ENCODE measurements around the gene SNX27.
"Not testable (repeated sequence)": the region's sequence is repeated elsewhere in the genome, so short reads cannot be mapped to it uniquely, and the experiment has no call there.

The SNX27 gene

DNA sequence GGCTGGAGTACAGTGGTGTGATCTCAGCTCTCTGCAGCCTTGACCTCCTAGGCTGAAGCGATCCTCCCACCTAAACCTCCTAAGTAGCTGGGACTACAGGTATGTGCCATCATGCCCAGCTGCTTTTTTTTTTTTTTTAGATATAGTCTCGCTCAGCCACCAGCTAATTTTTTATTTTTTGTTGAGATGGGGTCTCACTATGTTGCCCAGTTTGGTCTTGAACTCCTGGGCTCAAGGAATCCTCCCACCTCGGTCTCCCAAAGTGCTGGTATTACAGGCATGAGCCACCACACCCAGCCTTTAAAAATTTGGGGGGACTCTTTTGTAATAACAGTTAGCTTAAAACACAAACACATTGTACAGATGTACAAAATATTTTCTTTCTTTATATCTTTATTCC lies 1.7 kb upstream of the SNX27 start:
- H3K9me3 ChIP-seq (ENCODE audit: control insufficient read depth, low read length) = no peaks in the 10 kb centered on the region
- H3K27me3 ChIP-seq (ENCODE audit: control insufficient read depth, insufficient read depth, low read length) = no peaks in the 10 kb centered on the region
- H3K9ac ChIP-seq (ENCODE audit: low read length) = no peak overlapping the region
- H3K4me1 ChIP-seq (ENCODE audit: control insufficient read depth, insufficient read depth, low read length) = peaks cover 25% of the 10 kb centered on the region
- H3K36me3 ChIP-seq (ENCODE audit: control insufficient read depth, insufficient read depth, low read length) = no peaks in the 10 kb centered on the region
- H3K4me3 ChIP-seq (ENCODE audit: low read length) = no peak overlapping the region

DNA sequence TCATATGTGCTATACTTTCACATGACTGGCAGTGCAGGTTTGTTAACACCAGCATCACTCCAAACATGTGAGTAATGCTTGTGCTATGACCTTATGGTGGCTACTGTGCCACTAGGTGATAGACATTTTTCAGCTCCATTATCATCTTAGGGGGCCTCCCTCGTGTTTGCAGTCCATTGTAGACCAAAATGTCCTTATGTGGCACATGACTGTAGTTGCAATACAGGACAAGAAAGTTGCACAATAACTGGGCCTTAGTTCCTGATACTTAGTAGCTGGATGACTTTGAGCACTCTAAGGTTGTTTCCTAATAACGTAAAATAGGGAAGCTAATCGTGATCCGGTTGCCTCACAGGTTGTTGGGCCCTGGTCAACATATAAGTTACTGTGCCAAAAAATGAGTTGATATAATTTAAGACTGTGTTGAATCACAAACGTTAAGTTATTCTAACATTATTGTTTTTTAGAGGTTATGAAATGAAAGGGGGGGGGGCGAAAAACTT lies 511 bp upstream of the SNX27 start:
- H3K4me1 ChIP-seq (ENCODE audit: control insufficient read depth, insufficient read depth, low read length) = peaks cover 21% of the 10 kb centered on the region
- H3K4me3 ChIP-seq (ENCODE audit: low read length) = no peak overlapping the region

DNA sequence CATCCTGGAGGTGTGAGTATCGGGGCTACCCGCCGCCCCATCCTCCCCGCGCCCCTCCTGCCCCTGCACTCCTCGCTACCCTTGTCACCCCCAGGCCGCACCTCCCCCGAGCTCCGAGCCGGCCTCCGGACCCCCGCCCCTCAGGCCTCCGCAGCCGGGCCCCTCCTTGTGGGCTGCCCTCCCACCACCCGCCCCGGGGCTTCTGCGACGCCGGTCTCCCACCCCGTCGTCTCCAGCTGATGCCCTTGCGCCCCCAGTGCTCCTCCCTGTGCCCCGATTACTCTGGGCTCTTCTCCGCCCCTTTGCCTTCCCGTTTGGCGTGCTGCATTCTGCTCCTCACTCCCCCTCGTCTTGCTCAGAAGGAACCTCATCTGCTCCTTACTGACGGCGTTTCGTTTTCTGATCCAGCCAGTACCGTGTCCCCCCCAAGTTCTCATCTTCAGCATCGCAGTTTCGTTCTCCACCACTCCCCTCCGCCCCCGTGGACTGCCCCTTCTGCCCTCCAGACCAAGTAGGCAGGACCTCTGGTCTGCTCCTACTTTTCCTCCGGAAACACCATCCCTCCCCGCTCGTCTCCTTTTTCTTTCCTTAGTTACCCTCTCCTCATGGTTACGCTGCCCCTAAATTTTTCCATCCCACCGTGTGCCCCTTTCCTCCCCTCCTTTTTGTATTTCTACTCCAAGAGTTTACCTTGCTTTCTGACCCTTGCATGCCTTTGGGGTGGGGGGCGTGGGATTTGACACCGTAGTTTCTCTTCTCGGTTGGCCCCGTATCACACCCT lies 841 bp downstream of the SNX27 start:
- H3K4me1 ChIP-seq (ENCODE audit: control insufficient read depth, insufficient read depth, low read length) = peaks cover 17% of the 10 kb centered on the region
- no peaks in the 10 kb centered on the region for H3K36me3 ChIP-seq (ENCODE audit: control insufficient read depth, insufficient read depth, low read length)
- H3K4me3 ChIP-seq (ENCODE audit: low read length) = peak overlapping the region; percentile 72
- peak overlapping the region; percentile 81 for H3K9ac ChIP-seq (ENCODE audit: low read length)
- no peaks in the 10 kb centered on the region for H3K27me3 ChIP-seq (ENCODE audit: control insufficient read depth, insufficient read depth, low read length)
- no peaks in the 10 kb centered on the region for H3K9me3 ChIP-seq (ENCODE audit: control insufficient read depth, low read length)

More for the DNA sequence above, 511 bp upstream of the SNX27 start:
- no peaks in the 10 kb centered on the region for H3K27me3 ChIP-seq (ENCODE audit: control insufficient read depth, insufficient read depth, low read length)
- no peaks in the 10 kb centered on the region for H3K36me3 ChIP-seq (ENCODE audit: control insufficient read depth, insufficient read depth, low read length)
- H3K9me3 ChIP-seq (ENCODE audit: control insufficient read depth, low read length) = no peaks in the 10 kb centered on the region
- peak overlapping the region; percentile 81 for H3K9ac ChIP-seq (ENCODE audit: low read length)

DNA sequence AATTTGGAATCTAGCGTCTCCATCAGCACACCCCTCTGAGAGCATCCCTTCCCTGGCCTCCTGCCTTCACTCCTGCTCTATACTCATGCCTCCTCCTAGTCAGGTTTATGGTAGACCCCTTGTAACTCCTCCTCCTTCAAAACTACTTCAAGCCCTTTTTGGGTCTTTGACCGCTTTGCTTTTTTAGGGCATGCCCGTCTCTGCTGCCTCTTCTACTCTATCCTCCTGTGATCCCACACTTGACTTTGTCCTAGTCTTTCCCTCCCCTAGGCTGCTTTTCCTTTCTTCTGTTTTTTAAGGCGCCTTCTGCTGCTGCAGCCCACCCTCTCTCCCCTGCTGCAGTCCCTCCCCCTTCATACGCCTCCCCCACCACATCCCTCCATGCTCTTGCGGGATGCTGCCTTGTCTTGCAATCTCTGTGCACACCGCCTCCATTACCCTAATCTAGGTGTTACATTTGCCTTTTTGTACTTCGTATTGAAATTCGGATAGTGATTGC lies 1.5 kb downstream of the SNX27 start:
- Histone ChIP-seq H3K9me3 (ENCODE audit: control insufficient read depth, low read length) (no peaks in the 10 kb centered on the region), H3K36me3 (ENCODE audit: control insufficient read depth, insufficient read depth, low read length) (no peaks in the 10 kb centered on the region), H3K9ac (ENCODE audit: low read length) (peak overlapping the region; percentile 81), H3K4me3 (ENCODE audit: low read length) (peak overlapping the region; percentile 72), H3K27me3 (ENCODE audit: control insufficient read depth, insufficient read depth, low read length) (no peaks in the 10 kb centered on the region), H3K4me1 (ENCODE audit: control insufficient read depth, insufficient read depth, low read length) (peaks cover 22% of the 10 kb centered on the region)

DNA sequence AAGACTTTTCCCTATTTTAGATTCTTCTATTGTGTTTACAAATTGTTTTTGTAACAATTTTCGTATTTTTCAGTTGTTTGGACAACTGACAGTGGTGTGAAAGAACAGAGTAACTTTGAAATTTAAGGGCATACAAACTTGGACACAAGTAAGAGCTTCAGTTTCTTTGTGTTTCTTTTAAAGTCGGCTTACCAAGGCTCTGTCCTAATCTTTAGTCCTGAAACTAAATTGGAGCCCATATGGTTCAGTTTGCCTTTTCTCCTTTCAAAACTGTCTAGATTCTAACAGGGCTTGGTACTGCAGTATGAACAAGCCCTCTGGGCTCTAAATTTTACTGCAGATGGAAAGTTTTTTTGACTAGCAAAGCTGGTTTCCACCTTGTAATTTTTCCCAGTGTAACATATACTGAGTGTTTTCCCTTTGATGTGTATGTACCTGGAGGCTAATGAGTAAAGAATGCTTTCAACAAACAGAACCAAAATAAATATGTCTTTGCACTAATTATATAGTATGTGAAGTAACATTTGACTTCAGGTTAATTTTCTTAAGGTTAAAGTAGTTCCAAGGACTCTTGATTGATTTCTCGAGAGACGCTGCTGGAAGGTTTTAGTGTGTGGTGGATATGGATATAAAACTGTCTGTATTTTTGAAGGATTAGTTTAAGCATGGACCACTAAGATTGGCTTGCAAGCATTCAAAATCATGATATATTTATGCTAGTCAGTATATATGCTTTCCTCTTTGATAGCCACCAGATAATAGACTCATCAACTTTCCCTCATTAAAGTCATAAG lies 4.1 kb downstream of the SNX27 start:
- no peak overlapping the region for H3K4me3 ChIP-seq (ENCODE audit: low read length)
- no peaks in the 10 kb centered on the region for H3K36me3 ChIP-seq (ENCODE audit: control insufficient read depth, insufficient read depth, low read length)
- no peak overlapping the region for H3K9ac ChIP-seq (ENCODE audit: low read length)
- no peaks in the 10 kb centered on the region for H3K9me3 ChIP-seq (ENCODE audit: control insufficient read depth, low read length)
- peaks cover 41% of the 10 kb centered on the region for H3K4me1 ChIP-seq (ENCODE audit: control insufficient read depth, insufficient read depth, low read length)
- no peaks in the 10 kb centered on the region for H3K27me3 ChIP-seq (ENCODE audit: control insufficient read depth, insufficient read depth, low read length)

DNA sequence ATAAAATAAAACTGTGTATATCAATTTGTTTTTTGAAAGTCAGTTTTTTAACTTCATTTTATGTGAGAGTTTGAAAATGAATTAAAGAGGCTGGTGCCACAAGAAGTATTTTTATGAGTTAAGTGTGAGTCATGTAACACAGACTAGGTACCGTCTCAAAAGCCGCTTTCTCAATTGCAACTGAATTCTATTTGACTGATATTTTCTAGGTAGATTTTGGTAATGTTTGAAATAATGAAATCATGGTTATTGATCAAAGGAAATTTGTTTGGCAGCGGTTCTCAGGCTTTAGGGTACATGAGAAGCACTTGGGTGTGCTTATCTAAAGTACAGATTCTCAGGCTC lies 4.6 kb downstream of the SNX27 start:
- H3K4me3 ChIP-seq (ENCODE audit: low read length) = no peak overlapping the region
- peaks cover 43% of the 10 kb centered on the region for H3K4me1 ChIP-seq (ENCODE audit: control insufficient read depth, insufficient read depth, low read length)
- no peaks in the 10 kb centered on the region for H3K36me3 ChIP-seq (ENCODE audit: control insufficient read depth, insufficient read depth, low read length)
- H3K9ac ChIP-seq (ENCODE audit: low read length) = no peak overlapping the region
- H3K9me3 ChIP-seq (ENCODE audit: control insufficient read depth, low read length) = no peaks in the 10 kb centered on the region
- no peaks in the 10 kb centered on the region for H3K27me3 ChIP-seq (ENCODE audit: control insufficient read depth, insufficient read depth, low read length)

DNA sequence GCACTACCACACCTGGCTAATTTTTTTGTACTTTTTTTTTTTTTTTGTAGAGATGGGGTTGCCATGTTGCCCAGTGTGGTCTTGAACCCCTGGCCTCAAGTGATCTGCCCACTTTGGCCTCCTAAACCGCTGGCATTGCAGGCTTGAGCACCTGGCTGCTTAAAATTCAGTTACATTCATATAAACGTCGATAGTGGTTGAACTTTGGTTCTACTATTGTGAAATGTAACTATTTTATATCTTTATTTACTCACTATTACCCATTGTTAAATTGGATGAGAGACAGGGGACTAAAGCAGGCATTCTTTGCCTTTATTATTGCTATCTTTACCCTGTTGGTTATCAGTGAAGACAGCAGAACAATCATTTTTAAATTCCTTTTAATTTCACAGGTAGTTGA lies 6.2 kb downstream of the SNX27 start:
- no peaks in the 10 kb centered on the region for H3K27me3 ChIP-seq (ENCODE audit: control insufficient read depth, insufficient read depth, low read length)
- no peaks in the 10 kb centered on the region for H3K36me3 ChIP-seq (ENCODE audit: control insufficient read depth, insufficient read depth, low read length)
- no peak overlapping the region for H3K4me3 ChIP-seq (ENCODE audit: low read length)
- H3K4me1 ChIP-seq (ENCODE audit: control insufficient read depth, insufficient read depth, low read length) = peaks cover 40% of the 10 kb centered on the region
- no peaks in the 10 kb centered on the region for H3K9me3 ChIP-seq (ENCODE audit: control insufficient read depth, low read length)
- no peak overlapping the region for H3K9ac ChIP-seq (ENCODE audit: low read length)

DNA sequence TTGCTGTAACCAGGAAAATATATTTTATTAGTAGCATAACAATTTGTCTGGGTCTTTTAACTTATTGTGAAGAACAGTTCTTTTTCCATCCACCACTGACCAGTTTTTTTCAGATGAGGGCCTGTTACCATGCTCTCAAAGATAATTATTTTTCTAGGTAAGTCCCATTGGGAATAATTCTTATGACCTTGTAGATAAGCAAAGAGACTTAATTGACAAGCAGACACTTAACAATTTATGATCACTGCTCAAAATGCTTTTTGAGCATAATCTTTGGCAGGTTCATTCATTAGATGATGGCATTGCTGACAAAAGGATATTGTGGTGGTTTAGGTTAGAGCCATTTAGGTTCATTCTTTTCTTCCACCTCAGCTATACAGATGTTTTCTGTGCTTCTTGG lies 6.6 kb downstream of the SNX27 start:
- Histone ChIP-seq H3K4me3 (ENCODE audit: low read length) (no peak overlapping the region), H3K9ac (ENCODE audit: low read length) (no peak overlapping the region), H3K36me3 (ENCODE audit: control insufficient read depth, insufficient read depth, low read length) (no peaks in the 10 kb centered on the region), H3K27me3 (ENCODE audit: control insufficient read depth, insufficient read depth, low read length) (no peaks in the 10 kb centered on the region), H3K4me1 (ENCODE audit: control insufficient read depth, insufficient read depth, low read length) (peaks cover 38% of the 10 kb centered on the region), H3K9me3 (ENCODE audit: control insufficient read depth, low read length) (no peaks in the 10 kb centered on the region)

DNA sequence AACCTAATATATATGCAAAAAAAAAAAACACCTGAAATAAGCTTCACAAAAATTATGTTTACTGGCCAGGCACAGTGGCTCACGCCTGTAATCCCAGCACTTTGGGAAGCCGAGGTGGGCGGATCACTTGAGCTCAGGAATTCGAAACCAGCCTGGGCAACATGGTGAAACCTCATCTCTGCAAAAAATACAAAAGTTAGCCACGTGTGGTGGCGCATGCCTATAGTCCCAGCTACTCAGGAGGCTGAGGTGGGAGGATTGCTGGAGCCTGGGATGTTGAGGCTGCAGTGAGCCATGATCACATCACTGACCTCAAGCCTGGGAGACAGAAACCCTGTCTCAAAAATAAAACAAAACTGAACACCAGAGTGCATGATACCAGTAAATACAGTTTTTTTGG lies 7.1 kb downstream of the SNX27 start:
- not testable (repeated sequence) for H3K9me3 ChIP-seq (ENCODE audit: control insufficient read depth, low read length); H3K4me3 ChIP-seq (ENCODE audit: low read length); H3K9ac ChIP-seq (ENCODE audit: low read length); H3K36me3 ChIP-seq (ENCODE audit: control insufficient read depth, insufficient read depth, low read length); H3K27me3 ChIP-seq (ENCODE audit: control insufficient read depth, insufficient read depth, low read length)
- peaks cover 34% of the 10 kb centered on the region for H3K4me1 ChIP-seq (ENCODE audit: control insufficient read depth, insufficient read depth, low read length)

DNA sequence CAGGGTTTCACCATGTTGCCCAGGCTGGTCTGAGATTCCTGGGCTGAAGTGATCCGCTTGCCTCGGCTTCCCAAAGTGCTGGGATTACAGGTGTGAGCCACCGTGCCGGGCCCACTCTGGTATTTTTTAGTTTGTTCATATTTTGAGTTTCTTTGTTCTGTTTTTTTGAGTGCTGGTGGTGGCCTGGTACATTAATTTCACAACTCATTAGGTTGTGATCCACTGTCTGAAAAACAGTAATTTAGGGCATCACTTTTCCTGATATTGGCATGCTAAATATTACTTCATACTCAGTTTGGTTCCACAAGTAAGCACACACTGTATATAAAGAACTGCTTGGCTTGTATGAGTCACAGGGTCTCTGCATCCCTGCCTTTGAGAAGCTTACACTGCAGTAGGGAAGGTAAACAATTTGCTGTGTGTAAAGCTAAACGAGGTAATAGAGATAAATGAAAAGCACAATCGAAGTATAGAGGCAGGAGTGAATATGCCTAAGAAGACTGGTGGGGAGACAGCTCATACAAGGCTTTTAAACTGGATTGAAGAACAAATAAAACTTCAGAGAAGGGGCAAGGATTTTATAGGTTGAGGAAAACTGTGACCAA lies 7.7 kb downstream of the SNX27 start:
- no peaks in the 10 kb centered on the region for H3K27me3 ChIP-seq (ENCODE audit: control insufficient read depth, insufficient read depth, low read length)
- no peaks in the 10 kb centered on the region for H3K9me3 ChIP-seq (ENCODE audit: control insufficient read depth, low read length)
- peak overlapping the region; percentile 1 for H3K9ac ChIP-seq (ENCODE audit: low read length)
- peaks cover 34% of the 10 kb centered on the region for H3K4me1 ChIP-seq (ENCODE audit: control insufficient read depth, insufficient read depth, low read length)
- H3K36me3 ChIP-seq (ENCODE audit: control insufficient read depth, insufficient read depth, low read length) = no peaks in the 10 kb centered on the region
- H3K4me3 ChIP-seq (ENCODE audit: low read length) = no peak overlapping the region

DNA sequence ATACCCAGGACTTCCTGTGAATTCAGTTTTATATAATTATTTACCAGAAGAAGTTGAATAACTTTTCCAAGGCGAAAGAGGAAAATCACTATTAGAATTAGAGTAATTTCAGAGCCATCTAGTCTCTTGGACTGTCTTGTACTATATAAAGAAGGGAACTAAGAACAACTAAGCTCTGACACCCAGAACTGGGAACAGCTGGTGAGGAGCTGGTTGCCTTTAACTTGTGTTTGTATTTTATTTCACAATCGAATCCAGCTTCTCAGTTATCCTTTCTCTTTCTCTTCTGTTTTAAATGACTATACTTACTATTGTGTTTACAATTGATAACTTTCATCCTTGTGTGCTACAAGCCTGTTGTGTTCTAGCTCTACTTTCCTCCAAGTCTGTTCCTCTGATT lies 8.4 kb downstream of the SNX27 start:
- Histone ChIP-seq H3K36me3 (ENCODE audit: control insufficient read depth, insufficient read depth, low read length) (no peaks in the 10 kb centered on the region), H3K4me1 (ENCODE audit: control insufficient read depth, insufficient read depth, low read length) (peaks cover 34% of the 10 kb centered on the region), H3K9me3 (ENCODE audit: control insufficient read depth, low read length) (no peaks in the 10 kb centered on the region), H3K27me3 (ENCODE audit: control insufficient read depth, insufficient read depth, low read length) (no peaks in the 10 kb centered on the region), H3K9ac (ENCODE audit: low read length) (peak overlapping the region; percentile 1), H3K4me3 (ENCODE audit: low read length) (no peak overlapping the region)

DNA sequence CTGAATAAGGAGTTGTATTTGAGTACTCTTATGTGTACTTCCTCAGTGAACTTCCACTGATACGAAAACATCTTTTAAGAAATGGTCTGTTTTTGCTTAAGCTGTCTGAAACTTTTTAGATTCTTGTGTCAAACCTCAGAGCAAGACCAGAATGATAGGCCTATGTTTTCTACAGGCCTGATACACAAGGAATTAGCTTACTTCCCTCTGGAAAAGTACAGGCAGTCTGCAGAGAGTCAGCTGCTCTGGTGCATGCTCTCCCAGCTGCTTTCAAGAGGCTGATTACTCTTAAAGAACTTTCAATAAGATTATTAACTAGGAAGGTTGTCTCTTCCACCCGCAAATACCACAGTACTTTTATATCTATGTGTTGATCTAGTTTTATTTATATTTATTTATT lies 9.5 kb downstream of the SNX27 start:
- Histone ChIP-seq H3K4me3 (ENCODE audit: low read length) (no peak overlapping the region), H3K27me3 (ENCODE audit: control insufficient read depth, insufficient read depth, low read length) (no peaks in the 10 kb centered on the region), H3K36me3 (ENCODE audit: control insufficient read depth, insufficient read depth, low read length) (no peaks in the 10 kb centered on the region), H3K9me3 (ENCODE audit: control insufficient read depth, low read length) (no peaks in the 10 kb centered on the region), H3K4me1 (ENCODE audit: control insufficient read depth, insufficient read depth, low read length) (peaks cover 34% of the 10 kb centered on the region), H3K9ac (ENCODE audit: low read length) (no peak overlapping the region)

All from mucosa of stomach (tissue), 1 donor.